Testis (tissue), 3 donors: ENCODE results near the gene IPO7. TPM values are rescaled to one million over a fixed set of nuclear protein-coding genes. Genes with fewer than 3 reads are reported as not detected.

Experiments used
- DNase-seq: peaks from one replicate; pipeline ENCODE4 v3.0.0-alpha.2; 2019
- H3K27ac ChIP-seq, 2 donors: fragments of 200-600 bp; sonication (generic); one replicate each; pipeline ENCODE4 v1.5.1; 2019
- H3K27me3 ChIP-seq: fragments of 200-600 bp; sonication (generic); one replicate; pipeline ENCODE4 v1.5.1; 2019
- H3K36me3 ChIP-seq: fragments of 200-600 bp; sonication (generic); one replicate; pipeline ENCODE4 v1.5.1; 2017; ENCODE audit warnings: low read depth; ENCODE audit errors: missing control alignments
- H3K4me1 ChIP-seq: fragments of 200-600 bp; sonication (generic); one replicate; pipeline ENCODE4 v1.5.1; 2019
- H3K4me3 ChIP-seq, 2 donors: fragments of 200-600 bp; sonication (generic); one replicate each; pipeline ENCODE4 v1.5.1; 2017 to 2019
- H3K9me3 ChIP-seq: fragments of 200-600 bp; sonication (generic); one replicate; pipeline ENCODE4 v1.5.1; 2017
- POLR2A ChIP-seq: fragments of 450-650 bp; IDR thresholded peaks from one replicate; pipeline ENCODE4 v1.6.1; 2017; ENCODE audit warnings: antibody characterized with exemption, mild to moderate bottlenecking, moderate library complexity
- WGBS, 2 donors: methylation state at CpG; one replicate each; pipeline ENCODE4 v1.1.5; 2018; 5-methylcytosine and 5-hydroxymethylcytosine counted together
- intact Hi-C: fragments of 100-400 bp; cut with DNase I; formaldehyde crosslinking; loops from one replicate; pipeline ENCODE4 v1.15.1; 2023; ENCODE audit warnings: low total_unique reads
- polyA plus RNA-seq: library from polyadenylated mRNA; stranded (reverse); fragments of 350-450 nt; fragmentation: Illumina TruSeq; extraction: RNeasy Lipid Tissue Mini Kit (QIAGEN cat#74804); gene quantifications from one replicate; pipeline ENCODE4 v1.2.3, GENCODE V29; 2014; ENCODE audit warnings: low read depth, low replicate concordance; ENCODE audit not compliant: insufficient read depth
- total RNA-seq, 2 donors: library from RNA; depleted of rRNA; stranded (reverse); fragments of >200 nt; gene quantifications; one replicate each; pipeline ENCODE4 v1.2.3, GENCODE V29; 2016
- TF ChIP-seq, protein P1 (sequence below), 3 experiments: fragments of 450-650 bp in 2 of 3; fragments of 200-600 bp in 1 of 3; sonication (generic) in 1 of 3; IDR thresholded peaks; one replicate each; pipeline ENCODE4 v1.5.1; 2016 to 2019; ENCODE audit warnings: antibody characterized with exemption in 3 of 3, mild to moderate bottlenecking in 2 of 3, moderate library complexity in 1 of 3

IPO7 gene
- total and polyA plus RNA-seq, 3 donors from 2014 or later, result 28.8 to 65.6 (median 51.7) TPM

DNA sequence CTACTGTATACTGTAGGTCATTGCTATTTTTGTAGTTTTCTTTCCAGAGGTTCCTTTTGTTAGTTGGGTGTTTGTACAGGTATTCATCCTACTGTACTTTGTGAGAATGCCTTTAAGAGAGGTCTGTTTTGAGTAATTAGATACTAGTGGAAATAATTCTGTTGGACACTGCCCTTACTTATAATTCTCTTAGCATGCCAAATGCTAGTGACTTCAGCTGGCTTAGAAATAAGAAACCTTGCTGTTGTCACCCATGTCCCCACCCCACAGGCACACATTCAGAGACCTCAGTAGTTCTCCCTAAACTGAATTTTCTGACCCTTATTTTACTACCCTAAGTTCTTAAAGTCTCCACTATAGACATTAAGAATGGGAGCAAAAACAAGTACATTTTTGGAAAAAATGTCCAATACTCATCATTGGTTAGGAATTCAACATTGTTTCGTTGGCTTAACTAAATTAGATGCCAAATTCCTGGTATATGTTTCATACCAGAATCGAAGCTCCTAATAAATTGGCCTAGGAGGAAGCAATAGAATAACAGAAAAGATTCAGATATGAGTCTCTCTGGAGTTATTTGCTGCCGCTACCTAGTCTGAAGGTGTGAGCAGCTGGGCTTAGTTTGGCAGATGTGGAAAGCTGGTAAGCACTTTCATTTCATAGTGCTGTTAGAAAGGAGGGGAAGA lies 104.8 kb downstream of the IPO7 start:
- no peak for DNase-seq
- Histone ChIP-seq H3K27me3 (no peaks in the 10 kb centered on the region), H3K4me3 (no peak overlapping the region), H3K4me1 (no peaks in the 10 kb centered on the region), H3K9me3 (no peaks in the 10 kb centered on the region), H3K27ac (no peak overlapping the region), H3K36me3 (no peaks in the 10 kb centered on the region)
- no peak for TF ChIP-seq POLR2A
- TF ChIP-seq, protein P1, sequence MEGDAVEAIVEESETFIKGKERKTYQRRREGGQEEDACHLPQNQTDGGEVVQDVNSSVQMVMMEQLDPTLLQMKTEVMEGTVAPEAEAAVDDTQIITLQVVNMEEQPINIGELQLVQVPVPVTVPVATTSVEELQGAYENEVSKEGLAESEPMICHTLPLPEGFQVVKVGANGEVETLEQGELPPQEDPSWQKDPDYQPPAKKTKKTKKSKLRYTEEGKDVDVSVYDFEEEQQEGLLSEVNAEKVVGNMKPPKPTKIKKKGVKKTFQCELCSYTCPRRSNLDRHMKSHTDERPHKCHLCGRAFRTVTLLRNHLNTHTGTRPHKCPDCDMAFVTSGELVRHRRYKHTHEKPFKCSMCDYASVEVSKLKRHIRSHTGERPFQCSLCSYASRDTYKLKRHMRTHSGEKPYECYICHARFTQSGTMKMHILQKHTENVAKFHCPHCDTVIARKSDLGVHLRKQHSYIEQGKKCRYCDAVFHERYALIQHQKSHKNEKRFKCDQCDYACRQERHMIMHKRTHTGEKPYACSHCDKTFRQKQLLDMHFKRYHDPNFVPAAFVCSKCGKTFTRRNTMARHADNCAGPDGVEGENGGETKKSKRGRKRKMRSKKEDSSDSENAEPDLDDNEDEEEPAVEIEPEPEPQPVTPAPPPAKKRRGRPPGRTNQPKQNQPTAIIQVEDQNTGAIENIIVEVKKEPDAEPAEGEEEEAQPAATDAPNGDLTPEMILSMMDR (IDR thresholded peaks at IDR 0.05), result no peak
- 94 to 99% methylated on average over 3 of the region's 3 CpGs for WGBS, 2 donors
- intact Hi-C loops, result no loop called here

DNA sequence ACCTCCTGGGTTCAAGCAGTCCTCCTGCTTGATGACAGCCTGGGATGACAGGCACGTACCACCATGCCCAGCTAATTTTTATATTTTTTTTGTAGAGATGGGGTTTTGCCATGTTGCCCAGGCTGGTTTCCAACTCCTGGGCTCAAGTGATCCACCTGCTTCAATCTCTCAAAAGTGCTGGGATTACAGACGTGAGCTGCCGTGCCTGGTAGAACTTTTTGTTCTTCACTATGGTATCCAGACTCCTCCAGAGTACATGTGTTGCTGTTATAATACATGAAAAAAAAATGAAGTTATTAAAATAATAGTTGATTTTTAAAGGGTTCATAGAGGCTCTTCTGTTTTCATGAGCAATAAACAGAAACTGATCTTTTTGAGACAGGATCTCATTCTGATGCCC lies 105.9 kb downstream of the IPO7 start:
- TF ChIP-seq, protein P1 (IDR thresholded peaks at IDR 0.05), result no peak
- TF ChIP-seq POLR2A, result no peak
- intact Hi-C loops, result no loop called here

DNA sequence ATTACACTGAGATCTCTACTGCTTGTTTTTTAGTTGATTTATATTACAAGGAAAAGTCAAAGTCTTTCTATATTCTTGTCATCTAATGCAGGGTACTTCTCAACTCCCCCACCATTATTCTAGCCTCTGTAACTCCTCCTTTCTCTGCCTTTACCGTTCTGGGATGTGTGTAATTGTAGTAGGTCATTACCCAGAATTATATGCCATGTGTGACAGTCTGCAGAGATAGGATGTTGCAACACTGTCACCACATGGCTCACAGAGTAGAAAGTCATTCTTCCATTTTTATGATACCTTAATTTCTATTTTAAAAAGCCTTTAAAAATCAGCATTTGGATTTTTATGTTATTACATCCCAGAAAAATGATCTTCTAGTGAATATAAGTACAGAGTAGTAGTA lies 109.0 kb downstream of the IPO7 start:
- no peaks in the 10 kb centered on the region for H3K9me3 ChIP-seq
- WGBS, 2 donors, result 37 to 68% methylated on average over 1 of the region's 1 CpG
- no peaks in the 10 kb centered on the region for H3K27me3 ChIP-seq
- no peaks in the 10 kb centered on the region for H3K4me1 ChIP-seq
- no peak overlapping the region for H3K4me3 ChIP-seq
- no peaks in the 10 kb centered on the region for H3K36me3 ChIP-seq
- no peak overlapping the region for H3K27ac ChIP-seq
- no peak for DNase-seq
- TF ChIP-seq, protein P1 (IDR thresholded peaks at IDR 0.05), result no peak
- no peak for TF ChIP-seq POLR2A
- intact Hi-C loops, result no loop called here

More for the DNA sequence above, 105.9 kb downstream of the IPO7 start:
- DNase-seq, result no peak
- Histone ChIP-seq H3K36me3 (no peaks in the 10 kb centered on the region), H3K4me3 (no peak overlapping the region), H3K9me3 (no peaks in the 10 kb centered on the region), H3K4me1 (no peaks in the 10 kb centered on the region), H3K27me3 (no peaks in the 10 kb centered on the region), H3K27ac (no peak overlapping the region)
- 86 to 89% methylated on average over 3 of the region's 3 CpGs for WGBS, 2 donors

DNA sequence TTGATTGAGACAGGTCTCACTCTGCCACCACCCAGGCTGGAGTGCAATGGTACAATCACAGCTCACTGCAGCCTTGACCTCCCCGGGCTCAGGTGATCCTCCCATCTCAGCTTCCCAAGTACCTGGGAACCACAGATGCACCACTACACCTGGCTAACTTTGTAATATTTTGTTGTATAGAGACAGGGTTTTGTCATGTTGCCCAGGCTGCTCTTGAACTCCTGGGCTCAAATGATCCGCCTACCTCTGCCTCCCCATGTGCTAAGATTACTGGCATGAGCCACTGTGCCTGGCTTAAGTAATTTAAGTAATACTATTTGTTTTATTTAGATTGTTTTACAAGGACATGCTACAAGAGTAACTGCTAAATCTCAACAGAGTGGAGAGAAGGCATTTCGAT lies 109.9 kb downstream of the IPO7 start:
- Histone ChIP-seq H3K4me1 (no peaks in the 10 kb centered on the region), H3K9me3 (no peaks in the 10 kb centered on the region), H3K27ac (no peak overlapping the region), H3K4me3 (no peak overlapping the region), H3K27me3 (no peaks in the 10 kb centered on the region), H3K36me3 (no peaks in the 10 kb centered on the region)
- TF ChIP-seq POLR2A, result no peak
- TF ChIP-seq, protein P1 (IDR thresholded peaks at IDR 0.05), result no peak
- intact Hi-C loops, result no loop called here
- no peak for DNase-seq
- WGBS, 2 donors, result 95 to 99% methylated on average over 3 of the region's 3 CpGs
